Pancreas (tissue), 10 donors: ENCODE measurements around the gene GARIN1A. TPM values are rescaled to one million over a fixed set of nuclear protein-coding genes. Genes with fewer than 3 reads are reported as not detected.

Experiments used
- ATAC-seq, 4 donors: fragments of 200-7000 bp; cut with Tn5 transposase; one replicate each; pipeline versions ENCODE4 v1.8.0 to v1.9.1; 2020; ENCODE audit warnings: mild to moderate bottlenecking in 4 of 4, moderate library complexity in 4 of 4
- DNase-seq, 6 donors: peaks; one replicate each; pipeline ENCODE4 v3.0.0-alpha.2; 2020
- FAIRE-seq: peaks from 2 replicates; lab custom pipeline; 2012; peaks lifted over from hg19 to GRCh38; lab: Jason Lieb, UNC
- H3K27ac ChIP-seq, 4 donors: fragments of 200-600 bp; sonication (generic); 1 replicate in 3 of 4; 2 replicates in 1 of 4; pipeline versions ENCODE4 v1.5.0 to v1.8.0; 2020
- H3K27me3 ChIP-seq, 4 donors: fragments of 200-600 bp; one replicate each; pipeline ENCODE4 v1.8.0; 2021
- H3K36me3 ChIP-seq, 3 donors: fragments of 200-600 bp; sonication (generic) in 1 of 3; one replicate each; pipeline versions ENCODE4 v1.5.0 to v1.8.0; 2020 to 2021
- H3K4me1 ChIP-seq, 3 donors: fragments of 200-600 bp; one replicate each; pipeline ENCODE4 v1.8.0; 2021
- H3K4me3 ChIP-seq, 4 donors: fragments of 200-600 bp; sonication (generic) in 2 of 4; one replicate each; pipeline versions ENCODE4 v1.5.0 to v1.8.0; 2020 to 2021
- H3K9me3 ChIP-seq, 4 donors: fragments of 200-600 bp; one replicate each; pipeline ENCODE4 v1.8.0; 2021
- CTCF ChIP-seq, 4 donors: fragments of 200-600 bp; sonication (generic) in 3 of 4; IDR thresholded peaks; one replicate each; pipeline versions ENCODE4 v1.5.0 to v1.8.0; 2021; ENCODE audit warnings: antibody characterized with exemption in 4 of 4
- intact Hi-C, 3 donors: fragments of 100-400 bp; cut with DNase I; formaldehyde crosslinking; loops; one replicate each; pipeline versions ENCODE4 v1.11.1 to v1.14.2; 2022
- polyA plus RNA-seq, 2 donors: library from polyadenylated mRNA; stranded (reverse); fragments of 200-250 nt; gene quantifications; one replicate each; pipeline ENCODE4 v1.2.3, GENCODE V29; 2013
- total RNA-seq, 6 donors: library from RNA; stranded (reverse); fragmentation: NEBNext Ultra II Directional in 4 of 6; extraction: Animal tissue kit (Norgen Biotek cat#: 25700) in 4 of 6; gene quantifications; one replicate each; pipeline versions ENCODE4 v1.2.1 to v1.2.4, GENCODE V29; 2021 to 2023
- donor health status: healthy with polysubstance abuse.
- donor health status: DM: no; HTN: no; CAD: no; lungs with moderate emphysema.
- donor health status: DM: no; HTN: no; CAD: no.
- donor health status: control.
- donor health status: control.
- donor health status: Bipolar disorder and iron deficiency.
- donor health status: DM: yes; HTN: yes; CAD: no.
- donor health status: DM: no; HTN: no; CAD: no.
- donor health status: DM: no; HTN: no; CAD: no.
- donor health status: DM: yes; HTN: yes; CAD: no.

Gene GARIN1A
- total and polyA plus RNA-seq, 8 donors, result 1.1 to 5.7 (median 1.4) TPM

GRCh38 chr7:128721376-128721775 lies 49.3 kb downstream of the GARIN1A start:
- no peak for ATAC-seq
- FAIRE-seq, result no peak
- Histone ChIP-seq H3K36me3 (no peaks in the 10 kb centered on the region), H3K27ac (no peak overlapping the region), H3K4me1 (no peaks in the 10 kb centered on the region), H3K9me3 (no peaks in the 10 kb centered on the region), H3K27me3 (no peaks in the 10 kb centered on the region), H3K4me3 (no peak overlapping the region)
- intact Hi-C loops, result no loop called here
- DNase-seq, result no peak
- no peak for TF ChIP-seq CTCF (IDR thresholded peaks at IDR 0.05)

Other genes starting within 250 kb of the GARIN1A start
- 1 to 10 TPM; 2.0 to 7.4 (median 4.2) TPM for gene HILPDA, start 216.4 kb upstream of the GARIN1A start, total RNA-seq
- gene HILPDA, start 216.4 kb upstream of the GARIN1A start, polyA plus RNA-seq, result 1 to 10 TPM; 5.4 to 6.7 TPM
- gene METTL2B, start 195.5 kb upstream of the GARIN1A start, total RNA-seq, result 10 to 100 TPM in 4 of 6 donors, 1 to 10 TPM in 2; 8.8 to 12.6 (median 10.8) TPM
- 1 to 10 TPM; 6.2 to 6.7 TPM for gene METTL2B, start 195.5 kb upstream of the GARIN1A start, polyA plus RNA-seq
- 10 to 100 TPM; 15.0 to 46.0 (median 30.4) TPM for gene CALU, start 67.1 kb downstream of the GARIN1A start, total RNA-seq
- gene CALU, start 67.1 kb downstream of the GARIN1A start, polyA plus RNA-seq, result 10 to 100 TPM in 1 of 2 donors, 1 to 10 TPM in 1; 8.7 to 15.4 TPM
- gene OPN1SW, start 103.5 kb downstream of the GARIN1A start, total RNA-seq, result not detected
- not detected for gene OPN1SW, start 103.5 kb downstream of the GARIN1A start, polyA plus RNA-seq
- 1 to 10 TPM in 2 of 6 donors, under 1 TPM in 4; 0.66 to 2.4 (median 0.88) TPM for gene CCDC136, start 119.7 kb downstream of the GARIN1A start, total RNA-seq
- gene CCDC136, start 119.7 kb downstream of the GARIN1A start, polyA plus RNA-seq, result 1 to 10 TPM; 1.7 to 2.9 TPM
- gene FLNC, start 158.1 kb downstream of the GARIN1A start, total RNA-seq, result 1 to 10 TPM in 3 of 6 donors, under 1 TPM in 3; 0.28 to 2.3 (median 1.0) TPM
- gene FLNC, start 158.1 kb downstream of the GARIN1A start, polyA plus RNA-seq, result 1 to 10 TPM in 1 of 2 donors, under 1 TPM in 1; 0.82 to 2.1 TPM
- gene ATP6V1F, start 190.6 kb downstream of the GARIN1A start, total RNA-seq, result 10 to 100 TPM; 28.1 to 66.8 (median 37.7) TPM
- gene ATP6V1F, start 190.6 kb downstream of the GARIN1A start, polyA plus RNA-seq, result 10 to 100 TPM; 94.8 to 96.9 TPM
- under 1 TPM; 0.08 to 0.46 (median 0.30) TPM for gene KCP, start 238.4 kb downstream of the GARIN1A start, total RNA-seq
- gene KCP, start 238.4 kb downstream of the GARIN1A start, polyA plus RNA-seq, result under 1 TPM; 0.33 to 0.95 TPM